ENCODE data around the gene ZDHHC9. TPM values are rescaled to one million over a fixed set of nuclear protein-coding genes. Genes with fewer than 3 reads are reported as not detected.

Gene ZDHHC9
- total RNA-seq, 4 donors from 2014 or later, result 23.4 to 61.0 (median 31.7) TPM

GRCh38 chrX:129797251-129797906 lies 46.3 kb downstream of the ZDHHC9 start:
- TF ChIP-seq, protein P1, sequence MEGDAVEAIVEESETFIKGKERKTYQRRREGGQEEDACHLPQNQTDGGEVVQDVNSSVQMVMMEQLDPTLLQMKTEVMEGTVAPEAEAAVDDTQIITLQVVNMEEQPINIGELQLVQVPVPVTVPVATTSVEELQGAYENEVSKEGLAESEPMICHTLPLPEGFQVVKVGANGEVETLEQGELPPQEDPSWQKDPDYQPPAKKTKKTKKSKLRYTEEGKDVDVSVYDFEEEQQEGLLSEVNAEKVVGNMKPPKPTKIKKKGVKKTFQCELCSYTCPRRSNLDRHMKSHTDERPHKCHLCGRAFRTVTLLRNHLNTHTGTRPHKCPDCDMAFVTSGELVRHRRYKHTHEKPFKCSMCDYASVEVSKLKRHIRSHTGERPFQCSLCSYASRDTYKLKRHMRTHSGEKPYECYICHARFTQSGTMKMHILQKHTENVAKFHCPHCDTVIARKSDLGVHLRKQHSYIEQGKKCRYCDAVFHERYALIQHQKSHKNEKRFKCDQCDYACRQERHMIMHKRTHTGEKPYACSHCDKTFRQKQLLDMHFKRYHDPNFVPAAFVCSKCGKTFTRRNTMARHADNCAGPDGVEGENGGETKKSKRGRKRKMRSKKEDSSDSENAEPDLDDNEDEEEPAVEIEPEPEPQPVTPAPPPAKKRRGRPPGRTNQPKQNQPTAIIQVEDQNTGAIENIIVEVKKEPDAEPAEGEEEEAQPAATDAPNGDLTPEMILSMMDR (IDR thresholded peaks at IDR 0.05; ENCODE audit: low read depth), result no peak

- TF ChIP-seq, protein P1 (IDR thresholded peaks at IDR 0.05; ENCODE audit: low read depth), result no peak
These were observed 48.1 kb downstream of the ZDHHC9 start for GRCh38 chrX:129795584-129795983.

DNA sequence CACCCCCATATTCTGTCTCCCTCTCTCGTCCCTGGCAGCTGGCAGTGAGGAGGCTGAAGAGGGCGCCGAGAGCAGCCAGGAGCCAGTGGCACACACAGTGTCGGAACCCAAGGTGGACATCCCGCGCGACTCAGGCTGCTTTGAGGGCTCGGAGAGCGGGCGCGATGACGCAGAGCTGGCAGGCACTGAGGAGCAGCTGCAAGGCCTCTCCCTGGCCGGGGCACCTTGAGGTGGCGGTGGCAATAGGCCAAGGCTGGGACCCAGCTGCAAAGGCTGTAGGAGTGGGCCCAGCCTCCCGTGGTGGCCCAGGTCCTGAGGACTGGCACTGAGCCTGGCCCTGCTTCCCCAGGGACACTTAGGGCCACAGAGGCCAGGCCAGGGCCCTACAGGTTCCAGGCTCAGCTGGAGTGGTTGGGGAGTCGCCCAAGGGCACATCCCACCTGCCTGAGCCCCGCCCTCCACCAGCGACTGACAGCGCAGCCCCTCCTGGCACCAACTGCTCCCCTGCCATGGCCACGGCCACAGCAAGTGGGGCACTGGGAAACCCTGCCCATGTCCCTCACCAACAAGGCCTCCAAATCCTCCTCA lies 50.0 kb downstream of the ZDHHC9 start:
- TF ChIP-seq, protein P1 (IDR thresholded peaks at IDR 0.05; ENCODE audit: low read depth), result no peak

DNA sequence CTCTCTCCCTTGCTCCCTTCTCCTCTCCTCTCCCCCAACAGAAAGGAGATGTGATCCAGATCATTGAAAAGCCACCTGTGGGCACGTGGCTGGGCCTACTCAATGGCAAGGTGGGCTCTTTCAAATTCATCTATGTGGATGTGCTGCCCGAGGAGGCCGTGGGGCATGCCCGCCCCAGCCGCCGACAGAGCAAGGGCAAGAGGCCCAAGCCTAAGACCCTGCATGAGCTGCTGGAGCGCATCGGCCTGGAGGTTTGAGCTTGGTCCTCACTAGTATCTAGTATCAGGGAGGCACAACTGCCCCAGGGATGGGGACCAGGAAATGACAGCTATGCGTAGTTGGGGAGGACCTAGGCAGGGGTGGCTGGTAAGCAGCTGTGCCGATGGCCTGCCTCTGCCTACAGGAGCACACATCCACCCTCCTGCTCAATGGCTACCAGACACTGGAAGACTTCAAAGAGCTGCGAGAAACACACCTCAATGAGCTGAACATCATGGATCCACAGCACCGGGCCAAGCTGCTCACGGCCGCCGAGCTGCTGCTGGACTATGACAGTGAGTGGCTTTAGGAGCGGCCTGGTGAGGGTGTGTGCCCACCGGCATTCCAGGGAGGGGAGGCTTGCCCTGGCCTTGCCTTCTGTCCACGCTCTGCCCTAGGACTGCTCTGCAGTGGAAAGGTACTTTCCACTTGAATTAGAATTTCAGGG lies 50.9 kb downstream of the ZDHHC9 start:
- TF ChIP-seq, protein P1 (IDR thresholded peaks at IDR 0.05; ENCODE audit: low read depth), result no peak

GRCh38 chrX:129791961-129792570 lies 51.6 kb downstream of the ZDHHC9 start:
- TF ChIP-seq, protein P1 (IDR thresholded peaks at IDR 0.05; ENCODE audit: low read depth), result no peak

- TF ChIP-seq, protein P1 (IDR thresholded peaks at IDR 0.05; ENCODE audit: low read depth), result no peak
These were observed 52.4 kb downstream of the ZDHHC9 start for GRCh38 chrX:129791336-129791735.

DNA sequence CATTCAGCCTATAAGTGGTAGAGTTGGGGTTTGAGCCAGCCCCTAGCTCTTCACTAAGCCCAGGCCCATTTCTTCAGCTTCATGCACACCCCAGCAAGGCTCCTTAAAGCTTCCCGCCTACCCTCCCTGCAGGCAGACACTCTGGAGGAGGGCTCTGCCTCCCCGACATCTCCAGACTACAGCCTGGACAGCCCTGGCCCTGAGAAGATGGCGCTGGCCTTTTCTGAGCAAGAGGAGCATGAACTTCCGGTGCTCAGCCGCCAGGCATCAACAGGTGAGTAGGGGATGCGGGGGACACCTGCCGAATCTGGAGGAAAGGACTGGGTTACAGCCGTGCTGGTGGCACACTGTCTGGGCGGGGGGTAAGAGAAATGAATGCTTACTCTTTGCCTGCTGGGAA lies 52.9 kb downstream of the ZDHHC9 start:
- TF ChIP-seq, protein P1 (IDR thresholded peaks at IDR 0.05; ENCODE audit: low read depth), result no peak
